NCI-H69 (cell line): ENCODE results near the gene DTX1.

ENCODE experiments used
- DNase-seq: peaks from one replicate; lab custom pipeline; 2025; lab: John Stamatoyannopoulos, UW

Gene DTX1

DNA sequence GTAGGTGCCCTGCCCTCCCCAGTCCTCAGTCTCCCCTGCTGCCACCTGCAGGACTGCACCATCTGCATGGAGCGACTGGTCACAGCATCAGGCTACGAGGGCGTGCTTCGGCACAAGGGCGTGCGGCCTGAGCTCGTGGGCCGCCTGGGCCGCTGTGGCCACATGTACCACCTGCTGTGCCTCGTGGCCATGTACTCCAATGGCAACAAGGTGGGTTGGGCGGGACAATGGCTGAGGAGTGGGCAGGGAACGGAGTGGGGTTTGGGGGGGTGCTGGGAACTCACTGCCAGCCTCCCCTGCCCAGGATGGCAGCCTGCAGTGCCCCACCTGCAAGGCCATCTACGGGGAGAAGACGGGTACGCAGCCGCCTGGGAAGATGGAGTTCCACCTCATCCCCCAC is 38.2 kb downstream of the DTX1 start:
- DNase-seq: no peak

DNA sequence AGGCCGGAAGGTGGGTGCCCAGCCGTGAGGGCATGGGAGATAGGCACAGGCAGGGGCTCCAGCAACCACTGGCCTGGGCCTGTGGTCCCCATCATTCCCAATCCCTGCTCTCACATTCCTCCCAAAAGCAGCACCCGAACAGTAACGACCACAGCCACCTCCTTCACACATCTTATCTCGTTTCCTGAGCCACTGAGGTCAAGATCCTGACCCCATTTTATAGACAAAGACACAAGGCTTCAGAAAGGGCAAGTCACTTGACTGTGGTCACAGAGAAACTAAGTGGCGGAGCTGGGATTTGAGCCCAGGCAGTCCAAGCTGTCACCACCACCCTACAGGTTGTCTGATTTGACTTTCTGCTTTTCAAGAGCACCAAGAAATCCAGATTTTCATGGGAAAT is 38.9 kb downstream of the DTX1 start:
- no peak for DNase-seq

DNA sequence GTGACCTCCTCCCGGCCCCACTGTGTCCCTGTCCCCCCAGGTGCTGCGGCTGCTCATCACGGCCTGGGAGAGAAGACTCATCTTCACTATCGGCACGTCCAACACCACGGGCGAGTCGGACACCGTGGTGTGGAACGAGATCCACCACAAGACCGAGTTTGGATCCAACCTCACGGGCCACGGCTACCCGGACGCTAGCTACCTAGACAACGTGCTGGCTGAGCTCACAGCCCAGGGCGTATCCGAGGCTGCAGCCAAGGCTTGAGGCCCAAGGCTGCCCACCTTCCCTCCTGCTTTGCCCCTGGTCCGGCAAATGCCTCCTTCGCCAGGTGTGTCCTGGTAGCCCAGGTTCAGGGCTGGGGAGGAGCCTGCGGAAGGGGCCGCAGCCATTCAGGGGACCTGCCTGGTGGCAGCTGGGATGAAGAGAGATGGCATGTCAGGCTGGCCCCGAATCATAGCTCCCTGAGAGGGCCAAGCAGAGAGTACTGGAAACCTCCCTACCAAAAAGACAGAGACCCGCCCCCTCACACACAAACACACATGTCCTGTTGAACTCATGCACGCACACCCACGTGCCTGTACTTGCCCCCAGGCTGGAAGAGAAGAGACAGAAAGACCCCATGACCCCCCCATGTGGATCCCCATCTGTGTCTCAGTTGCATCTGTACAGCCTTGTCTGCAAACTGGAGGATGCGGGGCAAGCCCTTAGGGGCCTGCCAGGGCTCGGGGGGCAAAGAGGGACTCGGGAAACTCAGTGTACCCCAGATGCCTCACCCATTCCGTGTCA is 40.3 kb downstream of the DTX1 start:
- DNase-seq: peak; percentile 22

DNA sequence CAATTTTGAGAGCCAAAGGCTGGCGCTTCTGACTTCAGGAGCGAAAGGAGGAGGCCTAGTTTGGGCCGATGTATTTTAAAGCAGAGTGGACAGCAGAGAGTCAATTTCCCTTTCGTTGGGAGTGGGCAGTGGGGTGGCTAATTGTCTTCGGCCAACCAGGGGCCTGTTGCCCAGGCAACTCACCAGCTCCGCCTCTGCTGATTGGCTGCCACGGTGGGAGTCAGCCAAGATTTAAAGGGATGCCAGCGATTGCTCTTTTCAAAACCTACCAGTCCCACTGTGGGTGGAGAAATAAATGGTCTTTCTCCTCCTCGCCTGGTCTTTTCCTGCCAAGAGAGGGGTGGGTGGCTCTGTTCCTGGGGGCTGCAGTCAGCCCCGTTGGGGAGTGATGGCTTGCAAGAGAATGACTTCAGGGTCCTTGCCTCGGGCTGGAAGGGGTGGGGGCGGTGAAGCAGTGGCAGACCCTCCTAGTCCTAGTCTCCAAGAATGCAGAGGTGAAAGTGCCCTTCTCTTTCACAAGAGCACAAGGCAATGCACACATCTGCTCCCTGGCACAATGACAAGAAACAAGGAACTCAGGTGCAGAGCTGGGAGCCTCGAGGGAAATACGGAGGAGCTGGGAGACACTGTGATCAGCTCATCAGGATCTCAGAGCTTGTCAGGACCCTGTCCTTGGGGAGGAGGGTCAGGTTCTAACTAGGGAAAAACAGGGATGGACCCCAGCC is 41.3 kb downstream of the DTX1 start:
- peak; percentile 88 for DNase-seq

DNA sequence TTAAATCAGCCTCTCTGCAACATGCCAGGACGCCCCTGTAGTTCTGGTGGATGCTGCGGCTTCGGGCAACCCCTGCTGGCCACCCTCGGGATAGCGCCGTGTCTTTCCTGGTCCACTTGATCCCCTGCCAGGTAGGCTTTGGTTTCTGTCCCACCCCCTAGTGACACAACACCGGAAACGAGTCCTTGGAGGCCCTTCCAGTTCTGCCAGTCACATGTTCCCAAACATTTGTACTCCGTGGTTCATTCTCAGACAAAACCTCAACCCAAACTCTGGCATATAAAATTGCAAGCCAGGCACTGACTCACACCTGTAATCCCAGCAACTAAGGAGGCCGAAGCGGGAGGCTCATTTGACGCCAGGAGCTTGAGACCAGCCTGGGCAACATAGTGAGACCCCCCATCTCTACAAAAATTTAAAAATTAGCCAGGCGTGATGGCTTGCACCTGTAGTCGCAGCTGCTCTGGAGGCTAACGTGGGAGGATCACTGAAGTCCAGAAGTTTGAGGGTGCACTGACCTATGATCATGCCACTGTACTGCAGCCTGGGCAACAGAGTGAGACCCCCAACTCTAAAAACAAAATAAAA is 42.0 kb downstream of the DTX1 start:
- peak; percentile 93 for DNase-seq

DNA sequence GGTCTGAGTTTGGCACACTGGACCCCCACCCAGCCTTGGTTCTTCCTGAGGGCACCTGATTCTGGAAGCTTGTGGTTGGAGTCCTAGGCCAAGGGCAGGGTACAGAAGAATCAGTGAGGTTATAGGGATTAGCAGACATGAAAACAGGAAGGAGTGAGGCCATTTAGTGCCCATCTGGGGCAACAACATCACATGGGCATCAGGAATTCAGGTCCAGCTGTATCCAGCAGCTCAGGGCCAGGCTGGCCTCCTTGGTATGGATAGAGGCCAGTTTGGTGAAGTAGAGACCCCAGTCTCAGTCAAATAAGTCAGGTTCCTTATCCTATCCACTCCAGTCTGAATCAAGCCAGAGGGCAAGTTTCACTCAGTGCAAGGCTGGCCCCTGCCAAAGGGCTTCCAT is 42.8 kb downstream of the DTX1 start:
- DNase-seq: no peak

DNA sequence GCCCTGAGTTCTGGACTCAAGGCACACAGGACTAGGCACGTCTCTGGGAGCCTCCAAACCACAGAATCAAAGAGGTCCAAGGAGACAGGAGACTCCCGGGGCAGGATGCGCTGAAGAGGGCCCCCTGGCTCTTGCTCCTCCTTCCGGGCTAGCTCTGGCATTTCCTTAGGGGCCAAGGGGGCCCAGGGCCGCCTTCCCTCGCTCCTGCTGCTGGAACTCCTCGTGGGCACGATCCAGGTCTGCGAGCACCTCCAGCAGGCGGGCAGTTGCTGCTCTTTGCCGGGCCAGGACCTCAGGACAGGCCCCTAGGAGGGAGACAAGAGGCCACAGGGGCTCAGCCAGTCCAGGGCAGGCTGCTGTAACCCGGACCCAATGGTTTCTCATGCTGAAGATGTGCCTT is 43.2 kb downstream of the DTX1 start:
- no peak for DNase-seq

DNA sequence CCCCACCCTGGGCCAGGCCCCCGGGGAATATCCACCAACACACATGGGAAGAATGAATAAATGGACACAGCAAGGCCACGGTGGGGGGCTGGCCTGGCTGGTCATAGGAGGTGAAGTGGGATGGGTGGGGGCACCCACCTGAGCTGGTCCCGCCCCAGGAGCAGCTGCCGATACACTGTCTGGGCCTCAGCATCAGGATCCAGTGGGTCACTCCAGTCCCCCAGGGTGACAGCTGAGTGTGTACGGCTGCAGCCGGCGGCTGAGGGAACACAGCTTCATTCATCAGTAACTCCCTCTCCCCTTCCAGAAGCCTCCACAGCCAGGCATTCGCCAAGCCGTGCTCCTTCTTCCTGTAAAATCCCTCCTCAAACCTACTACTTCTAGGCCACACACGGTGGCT is 45.2 kb downstream of the DTX1 start:
- no peak for DNase-seq

DNA sequence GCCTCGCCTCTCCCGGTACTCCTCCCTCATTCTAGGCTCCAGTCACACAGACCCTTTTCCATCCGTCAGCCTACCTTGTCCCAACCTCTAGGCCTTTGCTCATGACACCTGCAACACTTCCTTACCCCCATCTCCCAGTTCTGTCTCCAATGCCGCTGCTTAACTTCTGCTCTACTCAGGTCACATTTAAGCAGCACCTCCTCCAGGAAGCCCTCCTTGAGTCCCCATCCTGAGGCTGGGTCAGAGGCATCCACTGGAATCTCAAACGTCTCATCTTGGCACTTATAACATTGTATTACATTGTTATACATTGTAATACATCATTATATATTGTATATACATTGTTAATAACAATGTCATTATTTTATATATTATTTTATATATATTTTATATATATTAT is 46.3 kb downstream of the DTX1 start:
- no peak for DNase-seq

DNA sequence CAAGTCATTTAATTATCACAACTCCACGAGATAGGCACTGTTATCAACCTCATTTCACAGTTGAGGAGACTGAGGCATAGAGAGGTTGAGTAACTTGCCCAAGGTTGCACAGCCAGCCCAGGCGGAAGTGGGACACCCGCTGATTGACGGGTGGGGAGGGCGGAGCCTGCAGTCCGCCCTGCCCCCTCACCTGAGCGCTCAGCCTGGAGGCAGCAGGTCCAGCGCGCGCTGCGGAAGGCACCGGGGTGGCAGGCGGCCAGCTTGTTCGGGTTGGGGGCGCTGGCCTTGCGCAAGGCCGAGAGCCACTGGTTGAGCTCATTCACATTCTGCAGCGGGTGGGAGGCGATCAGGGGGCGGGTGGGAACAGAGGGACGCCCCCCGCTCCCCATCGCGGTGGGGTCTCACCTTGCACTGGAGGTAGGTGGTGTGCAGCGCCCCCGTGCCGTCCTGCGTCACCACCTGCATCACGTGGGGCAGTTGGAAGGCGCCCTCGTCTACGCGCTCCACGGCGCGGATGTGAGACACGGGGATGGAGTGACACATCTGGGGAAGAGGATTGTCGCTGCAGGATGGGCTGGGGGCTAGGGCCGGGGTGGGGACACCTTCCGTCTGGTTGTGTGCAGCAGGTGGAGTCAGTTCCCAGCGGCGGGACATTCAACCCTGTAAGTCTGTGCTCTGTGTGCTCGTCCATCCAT is 47.4 kb downstream of the DTX1 start:
- peak; percentile 93 for DNase-seq

DNA sequence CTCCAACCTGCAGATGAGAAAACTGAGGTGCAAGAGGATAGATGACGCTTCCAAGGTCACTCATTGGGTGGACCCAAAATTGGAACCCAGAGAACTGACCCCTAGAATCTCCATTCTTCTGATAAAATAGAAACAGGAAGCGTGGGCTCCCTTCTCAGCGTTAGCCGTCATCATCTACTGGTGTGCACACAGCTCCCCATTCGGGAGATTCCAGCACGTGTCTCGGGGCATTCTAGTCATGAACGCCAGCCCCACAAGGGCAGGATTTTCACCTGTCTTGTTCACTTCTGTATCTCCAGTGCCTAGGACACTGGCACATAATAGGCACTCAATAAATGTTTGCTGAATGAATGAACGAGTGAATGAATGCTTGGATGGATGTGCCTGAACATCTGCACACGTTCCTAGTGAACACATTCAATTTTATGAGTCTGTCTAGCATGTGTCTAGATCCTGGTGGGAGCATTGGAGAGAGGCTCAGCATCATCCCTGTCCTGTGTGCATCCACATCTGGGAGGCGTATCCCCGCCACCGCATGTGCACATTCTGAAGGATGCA is 48.5 kb downstream of the DTX1 start:
- DNase-seq: no peak

DNA sequence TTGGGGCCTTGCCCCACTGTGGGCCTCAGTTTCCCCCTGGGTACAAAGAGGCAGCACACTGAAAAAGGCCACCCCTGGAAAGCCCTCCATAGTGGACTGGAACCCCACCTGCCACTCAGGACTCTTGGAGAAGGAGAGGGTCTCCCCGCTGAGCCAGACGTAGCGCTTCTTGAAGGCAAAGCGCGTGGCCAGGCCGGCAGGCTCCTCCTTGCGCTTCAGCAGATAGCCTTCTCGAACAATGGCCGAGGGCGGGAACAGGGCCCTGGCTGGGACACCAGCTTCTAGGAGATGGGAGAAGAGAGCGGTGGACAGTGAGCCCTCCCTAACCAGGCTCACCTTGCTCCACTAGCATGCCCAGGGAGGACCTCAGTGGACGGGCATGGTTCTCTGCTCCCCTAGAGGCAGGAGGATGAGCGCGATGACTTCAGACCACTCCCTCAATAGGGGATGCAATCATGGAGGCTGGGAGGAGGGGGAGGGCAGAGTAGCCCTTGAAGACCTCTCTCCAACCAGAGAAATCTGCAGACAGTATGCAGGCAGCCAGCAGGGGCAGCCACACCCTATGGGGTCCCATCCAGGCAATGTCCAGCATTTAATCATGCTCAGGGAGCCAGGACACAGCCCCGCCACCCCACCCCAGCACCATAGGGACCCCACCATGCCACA is 49.2 kb downstream of the DTX1 start:
- DNase-seq: no peak

DNA sequence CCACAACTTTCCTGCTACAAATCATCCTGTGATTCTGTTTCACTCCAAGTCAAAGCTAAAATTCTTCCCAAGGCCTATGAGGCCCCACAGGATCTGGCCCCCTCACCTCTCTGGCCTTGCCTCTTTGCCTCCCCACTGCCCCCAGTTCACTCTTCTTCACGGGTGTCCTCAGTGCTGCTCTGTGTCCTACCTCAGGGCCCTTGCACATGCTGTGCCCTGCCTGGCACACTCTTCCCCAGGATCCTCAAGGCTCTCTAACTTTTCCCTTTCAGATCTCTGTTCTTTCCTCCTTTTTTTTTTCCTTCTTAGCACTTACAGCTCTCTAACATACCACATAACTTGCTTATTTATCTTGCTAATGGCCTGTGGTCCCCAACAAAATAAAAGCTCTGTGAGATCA is 49.8 kb downstream of the DTX1 start:
- no peak for DNase-seq

DNA sequence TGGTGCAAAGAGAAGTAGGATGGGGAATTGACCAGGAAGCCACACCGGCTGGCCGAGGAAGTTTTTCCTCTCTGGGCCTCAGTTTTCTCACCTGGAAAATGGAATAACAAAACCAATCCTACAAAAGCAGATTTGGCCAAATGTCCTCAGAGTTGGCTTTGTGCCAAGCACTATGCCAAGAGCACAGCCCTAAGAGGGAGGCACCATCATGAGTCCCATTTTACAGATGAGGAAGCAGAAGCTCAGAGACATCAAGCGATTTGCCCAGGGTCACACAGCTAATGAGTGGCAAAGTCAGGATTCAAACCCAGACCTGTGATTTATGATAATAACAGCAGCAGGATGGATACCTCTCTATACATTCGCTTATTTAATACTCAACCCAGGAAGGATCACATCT is 51.8 kb downstream of the DTX1 start:
- DNase-seq: peak; percentile 43

DNA sequence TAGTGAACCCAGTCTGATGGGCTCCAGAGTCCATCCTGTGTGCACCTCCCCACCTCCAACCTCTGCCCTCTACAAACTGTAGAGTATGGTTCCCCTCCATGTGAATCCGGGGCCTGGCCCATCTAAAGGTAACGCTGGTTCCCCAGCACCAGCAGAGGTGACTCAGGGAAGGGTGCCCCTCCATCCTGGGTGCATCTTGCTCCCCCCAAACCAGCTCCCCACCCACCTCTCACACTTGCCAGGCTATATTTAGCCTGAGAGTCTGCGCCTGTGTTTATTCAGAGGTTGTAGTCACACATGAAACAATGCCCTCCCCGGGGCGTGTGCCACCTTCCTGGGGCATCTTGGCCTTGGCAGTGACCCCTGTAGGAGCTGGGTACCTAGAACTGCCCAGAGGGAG is 52.8 kb downstream of the DTX1 start:
- DNase-seq: peak; percentile 80

DNA sequence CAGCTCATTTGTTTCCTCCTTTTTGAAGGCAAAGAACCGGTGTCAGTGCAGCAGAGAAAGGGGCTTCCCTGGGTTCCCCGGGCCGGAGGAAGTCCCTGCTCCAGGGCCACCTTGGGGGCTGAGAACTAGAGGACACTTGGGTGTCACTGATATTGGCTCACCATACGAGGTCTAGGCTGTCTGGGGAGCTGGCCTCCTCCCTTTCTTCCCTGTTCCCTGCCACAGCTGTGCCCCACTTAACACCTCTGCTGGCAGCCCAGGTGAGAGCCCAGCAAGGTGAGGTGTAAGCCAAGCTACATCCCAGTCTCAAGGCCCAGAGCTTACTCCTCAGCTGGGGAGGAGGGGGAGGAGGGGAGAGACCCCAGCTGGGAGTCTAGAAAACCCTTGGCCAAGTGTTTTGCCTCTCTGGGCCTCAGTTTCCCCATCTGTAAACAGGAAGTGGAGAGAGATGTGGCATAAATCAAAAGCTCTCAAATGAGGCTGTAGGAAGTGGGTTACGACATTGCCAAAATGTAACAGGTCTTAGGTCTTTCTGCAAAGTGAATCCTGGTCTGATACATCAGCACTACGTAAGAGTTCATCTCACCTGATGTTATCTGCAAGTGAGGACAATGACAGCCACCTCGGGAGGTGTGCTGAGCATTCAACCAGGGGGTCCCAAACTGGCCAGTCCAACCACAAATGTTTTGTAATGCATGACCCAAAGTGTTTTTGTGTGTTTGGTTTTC is 53.5 kb downstream of the DTX1 start:
- peak; percentile 72 for DNase-seq

DNA sequence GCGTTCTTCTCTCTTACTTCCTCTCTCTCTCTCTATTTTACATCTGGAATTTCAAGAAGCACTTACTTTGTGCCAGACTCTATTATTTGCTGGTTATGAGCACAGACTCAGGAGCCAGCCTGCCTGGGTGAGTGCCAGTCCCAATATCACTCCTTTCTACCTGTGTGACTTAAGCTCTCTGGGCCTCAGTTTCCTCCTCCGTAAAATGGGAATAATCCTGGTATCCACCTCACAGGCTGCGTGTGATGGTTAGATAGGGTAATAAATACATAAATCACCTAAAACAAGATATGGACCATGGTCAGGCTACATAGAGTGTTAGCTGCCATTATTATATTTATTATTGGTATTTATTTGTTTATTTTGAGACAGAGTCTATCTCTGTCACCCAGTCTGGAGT is 54.7 kb downstream of the DTX1 start:
- DNase-seq: no peak

DNA sequence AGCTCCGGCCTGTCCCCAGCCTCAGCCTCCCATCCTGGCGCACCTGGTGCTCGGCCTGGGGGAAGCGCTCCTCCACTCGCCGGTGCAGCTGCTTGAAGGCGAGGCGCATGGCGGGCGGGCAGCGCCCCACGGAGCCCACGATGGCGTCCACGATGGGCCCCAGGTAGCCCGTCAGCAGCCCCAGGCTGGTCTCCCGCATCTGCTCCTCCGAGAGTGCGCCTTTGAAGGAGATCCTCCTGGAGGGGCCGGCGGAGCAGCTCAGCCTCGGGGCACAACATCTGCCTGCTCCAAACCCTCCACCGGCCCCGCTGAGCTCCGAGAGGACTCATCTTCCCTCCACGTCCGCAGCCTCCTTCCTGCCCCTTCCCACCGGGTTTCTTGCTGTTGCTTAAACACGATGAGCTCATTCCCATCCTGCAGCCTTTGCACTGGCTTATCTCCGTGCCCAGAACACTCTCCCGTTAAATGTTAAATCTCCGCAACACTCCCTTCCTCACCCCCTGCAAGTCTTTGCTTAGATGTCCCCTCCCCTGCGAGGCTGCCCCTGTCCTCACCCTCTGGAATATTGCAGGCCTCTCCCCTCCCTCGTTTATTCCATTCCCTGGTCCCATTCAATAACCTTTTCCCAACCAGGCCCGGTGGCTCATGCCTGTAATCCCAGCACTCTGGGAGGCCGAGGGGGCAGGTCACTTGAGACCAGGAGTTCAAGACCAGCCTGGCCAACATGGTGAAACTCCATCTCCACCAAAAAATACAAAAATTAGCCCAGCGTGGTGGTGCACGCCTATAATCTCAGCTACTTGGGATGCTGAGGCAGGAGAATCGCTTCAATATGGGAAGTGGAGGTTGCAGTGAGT is 55.7 kb downstream of the DTX1 start:
- DNase-seq: no peak

DNA sequence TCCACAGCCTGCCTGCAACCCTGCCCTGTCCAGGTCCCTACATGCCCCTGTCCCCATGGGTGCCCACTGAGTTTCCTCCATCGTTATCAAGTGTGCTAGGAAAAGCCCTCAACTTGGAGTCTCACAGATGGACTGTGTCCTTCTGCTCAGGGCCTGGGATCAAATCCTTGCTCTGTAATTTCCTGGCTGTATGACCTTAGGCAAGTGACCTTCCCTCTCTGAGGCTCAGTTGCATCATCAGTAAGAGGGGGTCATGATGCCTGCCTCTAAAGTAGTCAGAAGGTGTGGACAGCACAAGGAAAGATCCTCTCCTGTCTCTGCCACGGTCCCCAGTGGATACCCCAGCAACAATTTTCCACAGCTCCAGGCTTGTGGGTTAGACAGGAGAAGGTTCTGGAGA is 56.9 kb downstream of the DTX1 start:
- no peak for DNase-seq
